ENCODE measurements around the gene TSPAN9. TPM values are rescaled to one million over a fixed set of nuclear protein-coding genes. Genes with fewer than 3 reads are reported as not detected.

The TSPAN9 gene
- total RNA-seq, 1 experiment from 2014 or later = 13.2 TPM

- TF ChIP-seq EZH2 (IDR thresholded peaks at IDR 0.05) (no peak), SIN3A (IDR thresholded peaks at IDR 0.05; ENCODE audit: low read depth) (no peak), MAX (IDR thresholded peaks at IDR 0.05) (no peak)
Measured at GRCh38 chr12:3272958-3273357, 195.8 kb downstream of the TSPAN9 start (continued).

- H3K9me2 ChIP-seq (ENCODE audit: insufficient read depth) = no peaks in the 10 kb centered on the region
- peaks cover 7 to 22% of the 10 kb centered on the region in 2 experiments for H3K4me1 ChIP-seq (ENCODE audit: control insufficient read depth in 1 of 2, insufficient read depth in 2 of 2, low read length in 2 of 2)
- peak; percentile 73 for ATAC-seq
- POLR2A ChIA-PET = no interaction called here
- intact Hi-C loops (cut with micrococcal nuclease) = no loop called here
- H3K36me3 ChIP-seq (ENCODE audit: control insufficient read depth in 1 of 2, insufficient read depth in 2 of 2, low read length in 2 of 2) = no peaks in the 10 kb centered on the region
- RAD21 ChIA-PET (ENCODE audit: low non-redundant PET in 1 of 2, low total read pairs in 2 of 2, uncharacterized antibody in 2 of 2, unreplicated experiment in 2 of 2) = interaction anchor here in 1 of 2 experiments (1.3 kb wide), 1 partner anchor 138 kb away, joined by 4 read pairs; no protein-coding TSS in a partner anchor
- H3K9me3 ChIP-seq (ENCODE audit: control insufficient read depth in 1 of 2, insufficient read depth in 1 of 2, low read depth in 1 of 2, low read length in 2 of 2) = no peaks in the 10 kb centered on the region
- peak overlapping the region in 1 of 2 experiments; percentile 11; a peak in 1 of 4 replicates for H3K4me3 ChIP-seq (replicated peaks in 1 of 2; ENCODE audit: low read depth in 1 of 2, low read length in 2 of 2)
- H3K27me3 ChIP-seq (ENCODE audit: insufficient read depth, low read length) = no peaks in the 10 kb centered on the region
- no TSS peak for BruUV-seq (replicated peaks)
- H3K4me2 ChIP-seq (ENCODE audit: low read length) = peak overlapping the region; percentile 64
- no peak overlapping the region for H3K9ac ChIP-seq (ENCODE audit: low read length)
- no peaks in the 10 kb centered on the region for H4K20me1 ChIP-seq (ENCODE audit: insufficient read depth)
- no peak overlapping the region for H3K27ac ChIP-seq (ENCODE audit: low read depth, low read length)
- CTCF ChIA-PET = interaction anchor here (6.8 kb wide), 1 partner anchor 137 kb away, joined by 76 read pairs; no protein-coding TSS in a partner anchor
- peak; percentile 7 for DNase-seq (ENCODE audit: low read depth, low spot score)
- no peak overlapping the region for H2AFZ ChIP-seq (ENCODE audit: low read depth, low read length, poor library complexity, severe bottlenecking)
- H3K79me2 ChIP-seq (ENCODE audit: insufficient read depth, low read length) = no peaks in the 10 kb centered on the region
- TF ChIP-seq JUND (IDR thresholded peaks at IDR 0.05) (no peak), YY1 (IDR thresholded peaks at IDR 0.05; ENCODE audit: extremely low read depth, insufficient replicate concordance, low read depth, low read length) (no peak), RAD21 (IDR thresholded peaks at IDR 0.05; ENCODE audit: low read depth) (no peak), SRF (IDR thresholded peaks at IDR 0.05; ENCODE audit: low read depth) (no peak)
Measured at GRCh38 chr12:3273409-3273853, 196.3 kb downstream of the TSPAN9 start.

GRCh38 chr12:3274664-3275063 is 197.5 kb downstream of the TSPAN9 start:
- POLR2A ChIA-PET = interaction anchor here (1.1 kb wide), 1 partner anchor 139 kb away, joined by 3 read pairs; no protein-coding TSS in a partner anchor
- H3K9me3 ChIP-seq (ENCODE audit: control insufficient read depth in 1 of 2, insufficient read depth in 1 of 2, low read depth in 1 of 2, low read length in 2 of 2) = no peaks in the 10 kb centered on the region
- H3K4me1 ChIP-seq (ENCODE audit: control insufficient read depth in 1 of 2, insufficient read depth in 2 of 2, low read length in 2 of 2) = peaks cover 7 to 28% of the 10 kb centered on the region in 2 experiments
- DNase-seq (ENCODE audit: low read depth, low spot score) (no peak), ATAC-seq (no peak)
- H2AFZ ChIP-seq (ENCODE audit: low read depth, low read length, poor library complexity, severe bottlenecking) = no peak overlapping the region
- H3K27ac ChIP-seq (ENCODE audit: low read depth, low read length) = no peak overlapping the region
- intact Hi-C loops (cut with micrococcal nuclease) = loop anchor here (1.0 to 5.0 kb wide), 3 partner anchors 72 to 201 kb away; no protein-coding TSS in a partner anchor
- RAD21 ChIA-PET (ENCODE audit: low non-redundant PET in 1 of 2, low total read pairs in 2 of 2, uncharacterized antibody in 2 of 2, unreplicated experiment in 2 of 2) = interaction anchor here (1.0 to 2.1 kb wide), 5 partner anchors 67 to 201 kb away, joined by 3 to 16 read pairs (median 5); no protein-coding TSS in a partner anchor
- no peaks in the 10 kb centered on the region for H4K20me1 ChIP-seq (ENCODE audit: insufficient read depth)
- H3K27me3 ChIP-seq (ENCODE audit: insufficient read depth, low read length) = no peaks in the 10 kb centered on the region
- no peaks in the 10 kb centered on the region for H3K9me2 ChIP-seq (ENCODE audit: insufficient read depth)
- H3K79me2 ChIP-seq (ENCODE audit: insufficient read depth, low read length) = no peaks in the 10 kb centered on the region
- no peak overlapping the region for H3K4me3 ChIP-seq (replicated peaks in 1 of 2; ENCODE audit: low read depth in 1 of 2, low read length in 2 of 2)
- CTCF ChIA-PET = interaction anchor here (1.0 to 6.8 kb wide), 17 partner anchors 13 to 530 kb away, joined by 3 to 76 read pairs (median 5); no protein-coding TSS in a partner anchor
- no peaks in the 10 kb centered on the region for H3K36me3 ChIP-seq (ENCODE audit: control insufficient read depth in 1 of 2, insufficient read depth in 2 of 2, low read length in 2 of 2)
- no peak overlapping the region for H3K4me2 ChIP-seq (ENCODE audit: low read length)
- BruUV-seq (replicated peaks) = no TSS peak
- no peak overlapping the region for H3K9ac ChIP-seq (ENCODE audit: low read length)
- TF ChIP-seq EZH2 (IDR thresholded peaks at IDR 0.05) = no peak
- no peak for TF ChIP-seq ZFX (IDR thresholded peaks at IDR 0.05)
- no peak for TF ChIP-seq CTCF (IDR thresholded peaks at IDR 0.05 in 2 of 3, conservative IDR thresholded peaks at IDR 0.05 in 1 of 3; ENCODE audit: borderline replicate concordance in 1 of 3, insufficient read depth in 1 of 3, low read depth in 2 of 3, low read length in 2 of 3)
- no peak for TF ChIP-seq ZBTB33 (IDR thresholded peaks at IDR 0.05; ENCODE audit: extremely low read depth, insufficient replicate concordance, low read length)
- TF ChIP-seq CEBPB (IDR thresholded peaks at IDR 0.05; ENCODE audit: low read depth) = no peak
- TF ChIP-seq POLR2AphosphoS5 (IDR thresholded peaks at IDR 0.05; ENCODE audit: low read depth, low read length) = no peak
- no peak for TF ChIP-seq MAX (IDR thresholded peaks at IDR 0.05)
- TF ChIP-seq CBX3 (IDR thresholded peaks at IDR 0.05; ENCODE audit: low read depth) = no peak
- TF ChIP-seq TCF7L2 (IDR thresholded peaks at IDR 0.05; ENCODE audit: borderline replicate concordance, extremely low read depth, insufficient read depth, insufficient read length) = no peak

All from HCT116 (cell line).